22Rv1 (cell line): ENCODE measurements around the gene SPDYC.

Experiments used
- ZFX ChIP-seq: fragments of 450-650 bp; IDR thresholded peaks from 2 replicates; pipeline ENCODE4 v1.6.1; 2017; ENCODE audit warnings: antibody characterized with exemption, borderline replicate concordance
- TF ChIP-seq, protein P1 (sequence below): fragments of 450-650 bp; IDR thresholded peaks from 2 replicates; pipeline ENCODE4 v1.5.1; 2017; ENCODE audit warnings: mild to moderate bottlenecking

GRCh38 chr11:65129649-65130441 is 40.2 kb upstream of the SPDYC start:
- TF ChIP-seq, protein P1, sequence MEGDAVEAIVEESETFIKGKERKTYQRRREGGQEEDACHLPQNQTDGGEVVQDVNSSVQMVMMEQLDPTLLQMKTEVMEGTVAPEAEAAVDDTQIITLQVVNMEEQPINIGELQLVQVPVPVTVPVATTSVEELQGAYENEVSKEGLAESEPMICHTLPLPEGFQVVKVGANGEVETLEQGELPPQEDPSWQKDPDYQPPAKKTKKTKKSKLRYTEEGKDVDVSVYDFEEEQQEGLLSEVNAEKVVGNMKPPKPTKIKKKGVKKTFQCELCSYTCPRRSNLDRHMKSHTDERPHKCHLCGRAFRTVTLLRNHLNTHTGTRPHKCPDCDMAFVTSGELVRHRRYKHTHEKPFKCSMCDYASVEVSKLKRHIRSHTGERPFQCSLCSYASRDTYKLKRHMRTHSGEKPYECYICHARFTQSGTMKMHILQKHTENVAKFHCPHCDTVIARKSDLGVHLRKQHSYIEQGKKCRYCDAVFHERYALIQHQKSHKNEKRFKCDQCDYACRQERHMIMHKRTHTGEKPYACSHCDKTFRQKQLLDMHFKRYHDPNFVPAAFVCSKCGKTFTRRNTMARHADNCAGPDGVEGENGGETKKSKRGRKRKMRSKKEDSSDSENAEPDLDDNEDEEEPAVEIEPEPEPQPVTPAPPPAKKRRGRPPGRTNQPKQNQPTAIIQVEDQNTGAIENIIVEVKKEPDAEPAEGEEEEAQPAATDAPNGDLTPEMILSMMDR: no peak
- no peak for TF ChIP-seq ZFX
